Measurements from ENCODE around the gene PRDM8.
A peak's percentile ranks its signal among the peaks of the same experiment; 100 is the strongest.

PRDM8 gene

DNA sequence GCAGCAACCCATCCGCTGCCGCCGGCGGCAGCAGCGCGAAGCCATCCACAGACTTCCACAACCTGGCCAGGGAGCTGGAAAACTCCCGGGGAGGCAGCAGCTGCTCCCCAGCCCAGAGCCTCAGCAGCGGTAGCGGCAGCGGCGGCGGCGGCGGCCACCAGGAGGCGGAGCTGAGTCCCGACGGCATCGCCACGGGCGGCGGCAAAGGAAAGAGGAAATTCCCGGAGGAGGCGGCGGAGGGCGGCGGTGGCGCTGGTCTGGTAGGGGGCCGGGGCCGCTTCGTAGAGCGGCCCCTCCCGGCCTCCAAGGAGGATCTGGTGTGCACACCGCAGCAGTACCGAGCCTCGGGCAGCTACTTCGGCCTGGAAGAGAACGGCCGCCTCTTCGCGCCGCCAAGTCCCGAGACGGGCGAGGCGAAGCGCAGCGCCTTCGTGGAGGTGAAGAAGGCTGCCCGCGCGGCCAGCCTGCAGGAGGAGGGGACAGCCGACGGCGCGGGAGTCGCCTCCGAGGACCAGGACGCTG is 4.9 kb downstream of the PRDM8 start:
- peak; percentile 83 for DNase-seq

DNA sequence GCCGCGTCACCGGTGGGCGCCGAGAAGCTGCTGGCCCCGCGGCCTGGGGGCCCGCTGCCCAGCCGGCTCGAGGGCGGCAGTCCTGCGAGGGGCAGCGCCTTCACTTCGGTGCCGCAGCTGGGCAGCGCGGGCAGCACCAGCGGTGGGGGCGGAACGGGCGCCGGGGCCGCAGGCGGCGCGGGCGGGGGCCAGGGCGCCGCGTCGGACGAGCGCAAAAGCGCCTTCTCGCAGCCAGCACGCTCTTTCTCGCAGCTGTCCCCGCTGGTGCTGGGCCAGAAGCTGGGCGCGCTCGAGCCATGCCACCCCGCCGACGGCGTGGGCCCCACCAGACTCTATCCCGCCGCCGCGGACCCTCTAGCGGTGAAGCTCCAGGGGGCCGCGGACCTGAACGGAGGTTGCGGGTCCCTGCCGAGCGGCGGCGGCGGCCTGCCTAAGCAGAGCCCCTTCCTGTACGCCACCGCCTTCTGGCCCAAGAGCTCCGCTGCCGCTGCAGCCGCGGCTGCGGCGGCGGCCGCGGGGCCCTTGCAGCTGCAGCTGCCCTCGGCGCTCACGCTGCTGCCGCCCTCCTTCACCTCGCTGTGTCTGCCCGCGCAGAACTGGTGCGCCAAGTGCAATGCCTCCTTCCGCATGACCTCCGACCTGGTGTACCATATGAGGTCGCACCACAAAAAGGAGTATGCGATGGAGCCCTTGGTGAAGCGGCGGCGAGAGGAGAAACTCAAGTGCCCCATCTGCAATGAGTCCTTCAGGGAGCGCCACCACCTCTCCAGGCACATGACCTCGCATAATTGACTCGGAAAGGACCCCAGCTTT is 5.6 kb downstream of the PRDM8 start:
- peak; percentile 73 for DNase-seq

DNA sequence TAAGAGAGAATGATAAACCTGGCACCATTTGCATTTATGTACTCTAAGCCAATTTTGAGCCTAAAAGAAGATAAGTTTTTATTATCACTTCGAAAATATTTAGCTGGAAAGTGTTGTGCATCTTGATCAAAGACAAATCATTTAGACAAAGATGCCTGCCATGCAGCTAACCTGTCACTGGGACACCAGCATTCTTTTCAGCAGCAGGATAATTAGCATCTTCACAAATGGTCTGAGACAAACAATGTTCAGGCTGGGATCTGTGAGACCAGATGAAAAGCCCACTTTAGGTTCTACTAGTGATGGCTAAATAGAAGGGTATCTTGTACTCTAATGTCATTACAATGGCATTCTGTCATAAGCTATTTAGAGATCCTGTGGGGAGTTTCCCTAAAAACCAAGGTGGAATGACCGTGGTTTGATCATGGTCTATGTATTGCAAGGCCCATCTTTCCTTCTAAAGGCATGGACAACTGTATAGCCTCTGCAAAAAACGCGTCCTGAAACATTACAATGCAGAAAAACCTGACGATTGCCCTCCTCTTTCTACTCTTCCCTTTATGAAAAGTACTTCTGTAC is 7.2 kb downstream of the PRDM8 start:
- no peak for DNase-seq

DNA sequence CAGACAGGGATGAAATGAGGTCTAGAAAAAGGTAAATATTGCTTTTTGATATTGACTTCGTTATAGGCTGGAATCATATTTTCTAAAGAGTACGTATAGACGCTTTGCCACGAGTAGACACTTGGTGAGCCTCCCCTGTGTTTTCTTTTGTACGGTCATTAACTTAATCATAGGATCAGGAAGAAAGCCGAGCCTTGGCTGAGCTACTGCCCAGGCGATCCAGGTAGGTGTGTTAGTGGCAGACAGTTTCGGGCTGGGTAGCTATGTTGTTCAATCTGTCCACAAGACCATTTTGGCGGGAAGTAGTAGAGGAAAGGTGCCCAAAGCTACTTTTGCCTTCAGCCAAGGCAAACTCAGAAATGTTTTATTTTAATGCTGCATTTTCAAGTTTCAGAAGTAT is 8.8 kb downstream of the PRDM8 start:
- no peak for DNase-seq

DNA sequence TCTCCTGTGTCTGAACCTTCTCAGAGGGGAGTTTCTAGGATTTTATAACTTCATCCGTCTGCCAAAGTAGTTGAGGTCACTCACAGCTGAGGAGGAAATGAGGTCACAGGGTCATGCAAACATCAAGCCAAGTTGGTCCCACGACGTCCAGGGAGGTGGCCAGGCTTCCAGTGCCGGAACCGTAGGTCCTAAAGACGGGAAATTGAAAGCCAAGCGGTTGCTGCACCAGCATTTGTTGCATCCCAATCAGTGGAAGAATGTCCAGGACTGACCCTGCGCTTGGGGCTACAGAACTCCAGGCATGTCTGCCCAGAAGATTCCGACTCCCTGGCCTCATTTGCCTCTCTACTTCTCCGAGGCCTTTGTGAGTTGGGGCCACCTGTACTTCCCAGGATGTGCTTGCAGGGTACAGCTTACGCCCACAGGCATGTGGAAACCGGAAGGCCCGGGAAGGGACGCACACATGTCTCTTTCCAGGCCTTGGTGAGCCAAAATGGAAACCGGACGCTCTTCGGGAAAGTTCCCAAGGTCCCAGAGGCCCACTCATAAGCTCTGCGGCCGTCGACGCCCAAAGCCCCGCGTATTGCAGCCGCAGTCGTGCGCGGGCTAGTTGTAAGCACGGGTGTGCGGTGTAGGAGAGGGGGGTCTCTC is 9.3 kb downstream of the PRDM8 start:
- no peak for DNase-seq

DNA sequence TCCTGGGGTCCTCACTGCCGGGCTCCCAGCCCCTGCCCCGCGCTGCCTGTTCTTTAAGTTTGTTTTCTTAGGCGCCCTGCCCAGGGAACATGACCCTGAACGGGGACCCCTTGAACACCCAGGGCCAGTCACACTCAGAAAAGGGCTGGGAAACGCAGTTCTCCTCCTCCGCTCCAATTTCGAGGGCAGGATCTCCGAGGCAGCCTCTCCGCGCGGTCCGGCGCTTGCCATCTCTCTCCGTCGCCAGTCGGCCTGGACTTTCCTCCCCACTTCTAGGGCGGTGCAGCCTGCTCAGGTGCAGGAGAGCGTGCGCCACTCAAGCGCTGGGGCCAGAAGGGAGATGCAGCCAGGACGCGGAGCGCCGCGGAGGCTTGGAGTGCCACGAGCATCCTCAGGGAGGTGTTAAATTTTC is 9.9 kb downstream of the PRDM8 start:
- no peak for DNase-seq

DNA sequence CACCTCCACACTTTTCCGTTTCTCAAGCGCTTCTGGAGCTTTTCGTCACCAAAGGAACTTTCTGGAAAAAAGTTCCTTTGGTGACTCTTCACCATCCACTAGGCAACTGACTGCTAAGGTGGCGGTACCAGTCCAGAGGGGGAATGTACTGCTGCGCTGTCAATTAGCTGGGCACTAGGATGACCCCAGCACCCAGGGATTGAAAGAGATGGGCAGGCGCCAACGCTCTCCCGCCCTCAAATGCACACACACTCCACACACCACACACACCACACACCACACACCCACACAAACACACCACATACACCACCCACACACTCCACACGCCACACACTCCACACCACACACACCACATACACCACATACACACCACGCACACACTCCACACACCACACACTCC is 10.4 kb downstream of the PRDM8 start:
- DNase-seq, result no peak

DNA sequence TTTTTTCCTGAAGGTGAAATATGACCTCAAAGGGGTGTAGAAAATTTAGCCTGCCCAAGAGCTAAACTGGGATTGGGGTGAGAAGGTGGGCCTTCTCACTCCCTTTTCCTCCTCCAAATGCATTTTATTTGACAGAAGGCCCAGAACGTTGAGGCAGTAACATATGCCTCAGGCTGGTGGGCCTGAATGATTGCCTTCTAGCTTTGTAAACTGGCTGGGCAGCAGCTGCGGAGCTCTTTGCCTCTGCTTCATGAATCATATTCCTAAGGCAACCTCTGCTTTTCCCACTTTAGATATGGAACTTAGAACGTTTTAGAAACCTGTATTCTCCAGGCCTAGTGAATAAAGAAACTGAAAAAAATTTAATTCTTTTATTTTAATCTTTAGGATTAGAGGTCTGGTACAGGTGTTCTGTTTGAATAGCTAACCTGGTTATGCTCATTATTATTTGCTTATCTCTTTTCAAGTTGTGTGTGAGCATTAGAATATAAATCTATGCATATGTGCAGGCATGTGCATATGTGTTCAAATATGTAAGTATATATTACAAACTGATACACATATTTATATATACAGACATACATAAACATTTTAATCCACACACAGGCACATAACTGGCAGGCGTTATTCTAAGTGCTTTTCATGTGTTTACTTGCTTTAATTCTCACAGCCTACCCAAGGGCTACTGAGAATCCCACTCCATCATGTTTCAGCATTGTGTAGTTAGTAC is 11.5 kb downstream of the PRDM8 start:
- DNase-seq, result no peak

DNA sequence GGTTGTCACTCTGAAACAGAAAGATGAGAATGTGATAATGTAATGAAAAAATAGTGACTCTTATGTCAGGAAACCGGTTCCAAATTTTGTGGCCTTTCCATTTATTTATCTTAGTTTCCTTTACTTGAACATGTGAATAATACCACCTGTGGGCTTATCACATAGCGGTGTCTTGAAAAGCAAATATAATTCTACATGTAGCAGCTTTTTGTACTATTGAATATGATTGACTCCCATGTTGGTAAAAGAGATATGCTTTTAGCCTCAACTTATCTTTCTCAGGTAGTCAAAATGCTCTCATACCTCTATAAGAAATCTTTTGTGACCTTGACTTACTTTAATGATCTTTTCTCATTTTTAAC is 12.0 kb downstream of the PRDM8 start:
- no peak for DNase-seq

DNA sequence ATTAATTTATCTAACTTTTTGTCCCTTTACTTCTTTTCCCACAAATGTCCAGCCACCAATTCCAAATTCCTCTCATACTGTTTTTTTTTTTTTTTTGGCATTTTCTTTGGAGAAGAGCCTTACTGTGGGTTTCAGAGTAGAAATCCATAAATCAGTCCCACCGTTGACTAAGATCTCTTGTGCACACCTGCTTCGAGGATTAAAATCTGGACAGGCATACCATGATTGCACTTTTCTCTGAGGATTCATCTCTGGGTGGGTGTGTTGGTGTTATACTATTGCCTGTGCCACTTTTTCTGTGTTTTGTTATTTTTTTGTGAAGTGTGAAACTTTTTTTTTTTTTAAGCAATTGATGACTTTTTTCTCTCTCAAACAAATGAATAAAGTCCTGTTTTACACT is 13.2 kb downstream of the PRDM8 start:
- DNase-seq, result no peak

DNA sequence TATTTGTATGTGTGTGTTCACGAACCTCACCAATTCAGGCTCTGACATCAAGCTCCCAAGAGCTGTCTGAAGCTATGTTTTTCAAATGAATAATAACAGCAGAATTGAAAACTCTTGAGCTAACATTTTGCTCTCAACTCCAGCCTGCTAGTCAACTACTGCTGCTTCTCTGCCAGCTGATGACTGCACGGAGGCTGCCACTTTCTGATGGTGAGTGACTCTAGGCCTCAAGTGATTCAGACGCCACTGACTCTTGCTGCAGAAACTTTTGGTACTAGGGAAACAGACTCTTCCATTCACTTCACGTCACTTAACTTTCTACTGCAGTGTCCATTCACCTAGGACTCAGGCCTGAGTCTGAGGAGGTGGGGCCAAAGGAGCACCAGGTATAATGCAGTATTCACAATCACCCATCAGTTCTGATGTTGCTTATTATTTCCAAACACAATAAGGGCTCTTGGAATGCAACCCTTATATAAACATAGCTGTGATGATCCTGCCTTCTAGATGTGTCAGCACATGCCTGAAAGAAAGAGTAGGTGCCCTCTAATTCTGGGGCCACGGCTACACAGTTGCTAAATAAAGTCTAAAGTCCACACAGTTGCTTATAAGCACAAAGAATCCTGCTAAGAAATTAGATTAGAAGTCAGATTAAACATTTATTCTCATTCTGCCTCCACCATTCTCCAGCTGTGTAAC is 16.0 kb downstream of the PRDM8 start:
- no peak for DNase-seq

DNA sequence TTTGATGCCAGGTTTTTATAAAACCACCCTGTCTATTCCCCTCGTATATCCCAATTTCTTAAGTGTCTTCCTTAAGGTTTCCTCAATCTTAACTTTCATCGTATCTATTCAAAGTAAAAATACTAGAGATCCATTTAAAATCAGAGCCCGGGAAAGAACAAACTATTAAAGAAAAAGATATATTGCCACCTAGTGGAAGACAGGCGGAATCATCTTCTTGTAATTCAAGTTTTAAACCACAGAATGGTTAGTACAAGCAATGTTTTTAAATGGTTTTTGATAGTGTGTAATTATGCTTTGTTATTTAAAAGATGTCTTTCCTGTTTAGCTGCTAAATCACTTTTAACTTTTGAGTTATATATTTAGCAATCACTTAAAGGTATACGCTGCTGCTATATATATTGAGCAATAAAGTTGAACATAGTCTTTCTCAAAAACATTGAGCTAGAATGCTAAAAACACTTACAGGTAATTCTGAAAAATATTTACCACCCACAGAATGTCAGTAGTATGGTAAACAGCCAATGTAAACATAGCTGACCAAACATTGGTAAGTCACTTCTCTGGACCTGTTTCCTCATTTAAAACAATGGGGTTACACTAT is 18.2 kb downstream of the PRDM8 start:
- peak; percentile 21 for DNase-seq

DNA sequence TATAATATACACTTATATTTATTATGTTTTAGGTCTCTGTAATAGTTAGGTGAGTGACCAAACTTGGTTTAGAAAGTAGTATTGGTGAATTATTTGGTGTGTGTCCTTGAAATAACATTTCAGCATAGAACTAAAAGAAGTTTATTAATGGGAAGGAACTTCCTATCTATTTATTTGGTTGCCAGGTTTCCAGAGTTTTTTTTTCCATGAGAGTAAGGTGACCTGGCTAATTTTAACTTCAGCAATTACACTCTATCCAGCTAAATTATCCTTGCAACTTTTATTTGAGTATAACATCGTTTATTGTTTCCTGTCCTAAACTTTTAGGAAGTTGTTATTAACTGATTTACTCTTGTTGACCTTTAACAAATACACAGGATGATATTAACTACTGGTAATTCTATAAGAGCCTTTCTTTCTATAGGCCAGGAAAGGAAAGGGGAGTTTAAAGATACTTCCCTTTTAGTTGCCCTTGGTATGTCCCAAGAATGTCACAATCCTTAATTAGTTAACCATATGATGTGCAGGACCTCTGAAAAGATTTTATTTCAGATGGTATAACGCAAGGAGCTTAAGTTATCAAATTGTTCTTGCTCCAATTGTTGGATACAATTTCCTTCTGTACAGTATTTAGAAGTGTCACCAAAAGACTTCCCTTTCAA is 18.9 kb downstream of the PRDM8 start:
- DNase-seq, result no peak

DNA sequence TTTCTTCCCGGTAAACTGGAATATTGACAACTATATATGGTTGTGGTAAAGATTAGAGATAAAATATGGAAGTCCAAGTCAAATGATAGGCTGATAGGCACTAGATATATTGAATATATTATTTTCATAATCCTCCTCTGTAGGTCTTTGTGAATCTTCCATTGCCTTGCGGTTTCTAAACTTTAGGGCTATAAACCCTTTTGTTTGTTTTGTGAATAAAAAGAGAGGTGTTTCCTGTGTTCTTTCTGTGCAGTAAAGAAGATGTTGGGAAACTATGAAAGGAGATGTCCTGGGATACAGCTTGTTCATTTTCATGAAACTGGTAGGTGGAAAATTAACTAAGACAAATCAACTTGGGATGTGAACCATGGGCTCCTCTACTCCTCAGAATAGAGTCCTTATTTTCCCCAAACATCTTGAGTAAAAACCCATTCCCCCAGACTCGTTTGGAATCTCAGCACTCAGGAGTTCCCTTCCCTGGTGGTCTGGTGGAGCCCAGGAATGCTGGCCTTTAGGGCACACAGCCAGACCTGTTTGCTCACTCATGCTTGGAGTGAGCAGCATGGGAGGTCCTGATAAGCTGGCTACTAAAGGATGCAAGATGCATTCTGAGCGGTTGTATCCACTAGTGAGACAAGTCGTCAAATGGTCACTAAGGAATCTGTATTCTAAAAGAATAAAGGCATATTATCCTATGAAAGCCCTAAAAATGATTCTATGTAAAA is 22.2 kb downstream of the PRDM8 start:
- no peak for DNase-seq

DNA sequence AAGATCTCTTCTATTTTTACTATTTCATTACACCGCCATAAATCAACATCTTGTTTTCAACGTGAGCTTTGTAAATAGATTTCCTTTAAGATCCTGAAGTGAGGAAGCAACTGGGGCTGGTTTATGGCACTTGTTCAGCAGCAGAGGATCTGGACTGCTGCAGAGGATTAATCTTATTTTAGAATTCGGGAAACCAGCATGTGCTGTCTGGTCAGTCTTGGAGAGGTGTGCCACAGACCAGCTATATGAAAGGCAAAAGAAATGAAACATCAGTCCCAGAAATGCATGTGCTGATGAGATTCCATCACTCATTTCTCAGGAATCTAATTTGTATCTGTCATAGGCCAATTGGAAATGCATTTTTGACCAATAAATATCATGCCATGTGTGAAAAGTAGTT is 23.4 kb downstream of the PRDM8 start:
- no peak for DNase-seq

DNA sequence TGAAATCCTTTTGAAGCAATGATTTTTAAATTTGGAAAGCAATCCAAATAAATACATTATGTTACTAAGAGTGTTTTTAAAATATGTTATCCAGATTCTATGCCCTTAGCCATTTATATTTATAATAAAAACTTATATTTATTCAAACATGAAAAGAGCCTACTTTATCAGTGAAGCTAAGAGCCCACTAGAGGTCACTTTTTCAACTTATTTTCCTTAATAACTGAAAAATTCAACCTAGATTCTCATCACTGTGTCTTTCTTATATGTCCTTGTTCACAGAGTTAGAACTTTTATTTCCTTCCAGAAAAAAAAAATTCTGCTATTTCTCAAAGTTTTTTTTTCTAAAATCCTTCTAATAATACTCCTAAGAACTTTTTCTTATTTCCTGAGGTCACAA is 23.9 kb downstream of the PRDM8 start:
- DNase-seq, result no peak

DNA sequence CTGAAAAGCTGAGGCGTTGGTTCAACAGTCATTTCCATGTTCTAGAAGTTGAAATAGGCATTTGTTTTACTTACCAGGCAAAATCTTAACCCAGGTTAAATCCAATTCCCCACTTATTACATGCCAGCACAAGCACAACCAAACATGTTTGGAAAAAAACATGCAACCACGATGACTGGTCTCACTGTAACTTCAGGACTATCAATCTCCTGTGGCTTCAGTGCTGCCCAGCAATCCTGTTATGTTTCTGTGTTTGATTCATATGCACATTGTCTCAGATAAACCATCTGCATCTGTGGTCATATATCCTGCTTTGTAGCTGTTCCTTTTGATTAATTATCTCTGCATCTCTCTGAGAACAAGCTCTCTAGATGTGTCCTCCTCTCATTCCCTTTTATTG is 28.3 kb downstream of the PRDM8 start:
- no peak for DNase-seq

DNA sequence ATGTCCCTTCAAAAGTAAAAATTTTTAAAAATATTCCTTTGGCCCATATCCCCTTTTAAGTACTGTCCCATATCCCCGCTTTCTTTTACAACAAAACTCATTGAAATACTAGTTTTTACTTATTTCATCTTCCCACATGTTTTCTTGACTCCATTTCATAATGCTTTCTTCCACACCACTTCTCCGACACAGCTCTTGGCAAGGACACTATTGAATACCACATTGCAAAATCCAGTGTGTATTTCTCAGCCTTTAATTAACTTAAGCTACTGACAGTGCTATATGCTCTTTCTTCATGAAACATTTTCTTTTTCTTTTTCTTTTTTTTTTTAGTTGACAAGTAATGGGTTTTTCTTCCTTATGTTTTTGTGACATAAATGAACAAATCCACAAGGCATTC is 28.8 kb downstream of the PRDM8 start:
- no peak for DNase-seq

DNA sequence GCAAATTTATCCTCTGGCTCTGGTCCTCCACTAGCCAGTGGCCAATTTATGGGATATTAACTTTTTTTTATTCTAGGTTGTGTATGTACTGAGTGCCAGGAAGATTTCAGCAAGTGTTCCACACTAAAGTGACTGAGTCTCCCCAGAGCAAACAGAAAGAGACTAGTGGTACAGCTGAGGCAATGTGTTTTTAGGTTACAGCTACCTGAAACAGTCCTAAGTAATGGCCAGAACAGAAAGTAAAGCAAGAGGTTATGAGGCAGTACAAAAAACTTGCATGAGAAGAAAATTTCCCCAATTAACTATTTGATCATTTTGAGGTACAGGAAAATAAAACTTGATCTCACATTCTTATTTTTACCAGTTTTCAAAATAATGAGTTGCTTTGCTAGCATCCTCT is 31.2 kb downstream of the PRDM8 start:
- no peak for DNase-seq

DNA sequence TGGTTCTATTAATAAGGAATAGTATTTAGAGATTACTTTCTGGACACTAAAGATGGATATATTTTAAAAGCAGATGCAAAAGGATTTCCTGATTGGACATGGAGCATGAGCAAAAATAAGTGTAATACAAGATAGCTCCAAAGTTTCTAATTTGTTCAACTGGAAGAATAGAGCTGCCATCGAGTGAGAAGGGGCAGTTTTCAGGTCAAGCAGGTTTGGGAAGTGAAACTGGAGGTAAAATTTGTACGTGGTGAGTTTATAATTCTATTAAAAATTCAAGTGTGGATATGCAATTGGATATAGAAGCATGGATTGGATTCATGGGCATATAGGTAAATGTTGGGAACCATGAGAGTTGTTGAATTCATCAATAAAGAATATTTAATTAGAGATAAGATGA is 31.8 kb downstream of the PRDM8 start:
- DNase-seq, result no peak

DNA sequence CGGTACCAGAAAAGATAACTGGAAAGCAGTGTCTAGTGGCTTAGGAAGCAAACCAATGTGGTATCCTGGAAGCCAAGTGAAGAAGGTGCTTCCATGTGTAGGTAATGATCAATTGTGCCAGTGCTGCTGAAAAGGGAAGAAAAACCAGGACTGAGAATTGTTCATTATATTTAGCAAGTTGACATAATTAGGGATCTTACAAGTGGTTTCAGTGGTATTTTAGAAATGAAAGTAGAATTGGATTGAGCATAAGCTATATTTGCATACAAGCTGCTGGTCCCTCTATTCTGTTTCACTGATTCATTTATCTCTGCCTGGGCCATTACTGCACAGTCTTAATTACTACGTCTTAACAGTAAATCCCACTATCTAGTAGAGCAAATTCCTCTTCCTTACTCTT is 32.3 kb downstream of the PRDM8 start:
- no peak for DNase-seq
